H1 (cell line): Measurements from ENCODE around the gene SOX13.

Source experiments
- ATF2 ChIP-seq: IDR thresholded peaks from 2 replicates; pipeline ENCODE4 v1.6.1; 2012; ENCODE audit warnings: low read length, inconsistent platforms
- CBX5 ChIP-seq: fragments of 300-800, 300-1000 bp; sonication (generic); IDR thresholded peaks from 2 replicates; pipeline ENCODE4 v1.7.1; 2016; ENCODE audit warnings: antibody characterized with exemption, low read length, low read depth
- GABPA ChIP-seq: IDR thresholded peaks from 2 replicates; pipeline ENCODE4 v1.6.1; 2011; ENCODE audit warnings: mild to moderate bottlenecking, low read length, moderate library complexity, borderline replicate concordance; ENCODE audit not compliant: insufficient read depth
- POLR2A ChIP-seq, 2 experiments: IDR thresholded peaks; 1 replicate in 1 of 2; 2 replicates in 1 of 2; pipeline ENCODE4 v1.6.1; 2011; ENCODE audit warnings: low read depth in 2 of 2, low read length in 2 of 2, mild to moderate bottlenecking in 2 of 2; ENCODE audit errors: control extremely low read depth in 1 of 2
- POLR2AphosphoS5 ChIP-seq: IDR thresholded peaks from 2 replicates; pipeline ENCODE4 v1.6.1; 2011; ENCODE audit warnings: low read depth, low read length
- RFX5 ChIP-seq: IDR thresholded peaks from 2 replicates; pipeline ENCODE4 v1.6.1; 2011; ENCODE audit warnings: low read depth, low read length, improper control_type of control experiment, borderline replicate concordance
- SP1 ChIP-seq: IDR thresholded peaks from 2 replicates; pipeline ENCODE4 v1.6.1; 2011; ENCODE audit warnings: low read depth, low read length
- SP2 ChIP-seq: IDR thresholded peaks from 2 replicates; pipeline ENCODE4 v1.6.1; 2012; ENCODE audit warnings: mild to moderate bottlenecking, low read length, inconsistent platforms
- ZNF274 ChIP-seq: IDR thresholded peaks from 2 replicates; pipeline ENCODE4 v1.7.0; 2012; ENCODE audit warnings: low read length, borderline replicate concordance; ENCODE audit errors: extremely low read depth
- TF ChIP-seq, protein P1 (sequence below), 3 experiments: IDR thresholded peaks; 1 replicate in 2 of 3; 2 replicates in 1 of 3; pipeline versions ENCODE4 v1.5.1 to v1.6.1; 2011; ENCODE audit warnings: low read length in 3 of 3, mild to moderate bottlenecking in 3 of 3, inconsistent platforms in 2 of 3, low read depth in 1 of 3, moderate library complexity in 1 of 3; ENCODE audit not compliant: insufficient read depth in 1 of 3; ENCODE audit errors: control extremely low read depth in 1 of 3

DNA sequence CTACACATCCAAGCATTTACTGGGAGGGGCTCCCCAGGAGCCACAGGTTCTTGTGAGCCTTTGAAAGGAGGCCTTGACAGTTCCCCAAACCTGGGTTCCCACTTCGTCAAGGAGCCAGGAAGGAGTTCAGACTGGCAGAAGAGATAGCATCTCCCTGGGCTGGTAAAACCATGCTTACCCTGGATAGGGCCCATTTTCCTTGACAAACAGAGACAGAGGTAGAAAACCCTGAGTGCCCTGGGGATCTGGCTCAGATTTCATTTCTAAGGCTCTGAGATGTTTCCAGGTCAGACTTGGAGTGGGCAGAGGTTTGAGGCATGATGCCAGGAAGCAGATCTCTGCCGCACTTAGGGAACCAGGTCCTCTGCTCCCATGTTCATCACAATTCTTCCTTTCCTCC lies 76.2 kb downstream of the SOX13 start:
- TF ChIP-seq RFX5 = no peak
- no peak for TF ChIP-seq CBX5
- TF ChIP-seq, protein P1, sequence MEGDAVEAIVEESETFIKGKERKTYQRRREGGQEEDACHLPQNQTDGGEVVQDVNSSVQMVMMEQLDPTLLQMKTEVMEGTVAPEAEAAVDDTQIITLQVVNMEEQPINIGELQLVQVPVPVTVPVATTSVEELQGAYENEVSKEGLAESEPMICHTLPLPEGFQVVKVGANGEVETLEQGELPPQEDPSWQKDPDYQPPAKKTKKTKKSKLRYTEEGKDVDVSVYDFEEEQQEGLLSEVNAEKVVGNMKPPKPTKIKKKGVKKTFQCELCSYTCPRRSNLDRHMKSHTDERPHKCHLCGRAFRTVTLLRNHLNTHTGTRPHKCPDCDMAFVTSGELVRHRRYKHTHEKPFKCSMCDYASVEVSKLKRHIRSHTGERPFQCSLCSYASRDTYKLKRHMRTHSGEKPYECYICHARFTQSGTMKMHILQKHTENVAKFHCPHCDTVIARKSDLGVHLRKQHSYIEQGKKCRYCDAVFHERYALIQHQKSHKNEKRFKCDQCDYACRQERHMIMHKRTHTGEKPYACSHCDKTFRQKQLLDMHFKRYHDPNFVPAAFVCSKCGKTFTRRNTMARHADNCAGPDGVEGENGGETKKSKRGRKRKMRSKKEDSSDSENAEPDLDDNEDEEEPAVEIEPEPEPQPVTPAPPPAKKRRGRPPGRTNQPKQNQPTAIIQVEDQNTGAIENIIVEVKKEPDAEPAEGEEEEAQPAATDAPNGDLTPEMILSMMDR (IDR thresholded peaks at IDR 0.05; ENCODE audit: control extremely low read depth in 1 of 3, insufficient read depth in 1 of 3, low read depth in 1 of 3, low read length in 3 of 3) = no peak
- no peak for TF ChIP-seq POLR2AphosphoS5
- TF ChIP-seq GABPA = no peak
- TF ChIP-seq ATF2 = no peak
- no peak for TF ChIP-seq ZNF274
- TF ChIP-seq POLR2A (IDR thresholded peaks at IDR 0.05; ENCODE audit: control extremely low read depth in 1 of 2, low read depth in 2 of 2, low read length in 2 of 2) = no peak
- TF ChIP-seq SP1 = no peak
- TF ChIP-seq SP2 = no peak
